Transverse colon (tissue), 4 donors: ENCODE results near the gene FAM135A. TPM values are rescaled to one million over a fixed set of nuclear protein-coding genes. Genes with fewer than 3 reads are reported as not detected.

Experiments used
- DNase-seq: peaks from one replicate; pipeline ENCODE4 v3.0.0-alpha.2; 2019
- H3K27ac ChIP-seq, 4 donors: fragments of 200-600 bp; sonication (generic); 2 replicates each; pipeline ENCODE4 v1.5.1; 2016 to 2018; ENCODE audit warnings: inconsistent platforms in 4 of 4
- H3K27me3 ChIP-seq: fragments of 200-600 bp; sonication (generic); 2 replicates; pipeline ENCODE4 v1.5.1; 2017; ENCODE audit warnings: inconsistent platforms
- H3K36me3 ChIP-seq, 4 donors: fragments of 200-600 bp; sonication (generic); 2 replicates each; pipeline ENCODE4 v1.5.1; 2017 to 2019; ENCODE audit warnings: inconsistent platforms in 4 of 4
- H3K4me1 ChIP-seq, 4 donors: fragments of 200-600 bp; sonication (generic); 2 replicates each; pipeline ENCODE4 v1.5.1; 2017 to 2020; ENCODE audit warnings: inconsistent platforms in 4 of 4
- H3K4me3 ChIP-seq, 4 donors: fragments of 200-600 bp; sonication (generic); 1 replicate in 1 of 4; 2 replicates in 3 of 4; pipeline versions ENCODE4 v1.5.1 to v1.6.1; 2017 to 2019; ENCODE audit warnings: inconsistent platforms in 4 of 4
- H3K9me3 ChIP-seq, 2 donors: fragments of 200-600 bp; sonication (generic); 2 replicates each; pipeline ENCODE4 v1.5.1; 2017 to 2019; ENCODE audit warnings: inconsistent platforms in 2 of 2
- CTCF ChIP-seq, 5 experiments: fragments of 200-600 bp in 3 of 5; fragments of 450-650 bp in 2 of 5; sonication (generic) in 3 of 5; IDR thresholded peaks; 1 replicate in 2 of 5; 2 replicates in 3 of 5; pipeline ENCODE4 v1.5.1; 2016 to 2017; ENCODE audit warnings: antibody characterized with exemption in 5 of 5, inconsistent platforms in 3 of 5, mild to moderate bottlenecking in 2 of 5, moderate library complexity in 1 of 5
- EP300 ChIP-seq: sonication (generic); formaldehyde crosslinking; IDR thresholded peaks from one replicate; pipeline ENCODE4 v1.6.1; 2017; ENCODE audit warnings: antibody characterized with exemption, low read depth
- POLR2A ChIP-seq: fragments of 450-650 bp; IDR thresholded peaks from one replicate; pipeline ENCODE4 v1.6.1; 2016; ENCODE audit warnings: antibody characterized with exemption, mild to moderate bottlenecking, moderate library complexity
- POLR2AphosphoS5 ChIP-seq, 3 donors: sonication (generic); formaldehyde crosslinking; IDR thresholded peaks; one replicate each; pipeline ENCODE4 v1.6.1; 2016; ENCODE audit warnings: antibody characterized with exemption in 3 of 3
- WGBS, 2 donors: methylation state at CpG; one replicate each; pipeline ENCODE4 v1.1.5; 2018; ENCODE audit warnings: low coverage in 1 of 2; 5-methylcytosine and 5-hydroxymethylcytosine counted together
- in situ Hi-C, 4 donors: fragments of 200-750 bp; cut with MboI; loops; one replicate each; pipeline versions ENCODE4 v1.15.0 to v1.15.1; 2017; ENCODE audit warnings: low sequenced_read_pairs in 3 of 4, low pct_ligation_motif_present in 1 of 4, low pct_unique_long_range_greater_than_20kb in 1 of 4
- intact Hi-C: fragments of 100-400 bp; cut with DNase I; formaldehyde crosslinking; loops from one replicate; pipeline ENCODE4 v1.15.1; 2023; ENCODE audit warnings: low total_unique reads
- total RNA-seq, 4 donors: library from RNA; depleted of rRNA; stranded (reverse); fragments of >200 nt; gene quantifications; one replicate each; pipeline ENCODE4 v1.1.0, GENCODE V29; 2016

The FAM135A gene
- total RNA-seq, result 100 to 1,000 TPM in 1 of 4 donors, 10 to 100 TPM in 3; 38.9 to 115 (median 65.7) TPM

- Histone ChIP-seq H3K27ac (peak within 1 kb of the TSS; percentile 90 to 94 (median 92)), H3K36me3 (no peaks in the 10 kb centered on the region), H3K4me3 (peak within 1 kb of the TSS; percentile 70 to 90 (median 80)), H3K9me3 (no peaks in the 10 kb centered on the region), H3K4me1 (peaks cover 11 to 48% (median 30%) of the 10 kb centered on the region in 4 donors), H3K27me3 (no peaks in the 10 kb centered on the region)
- 0 to 1% methylated on average over 5 to 72 of the region's 89 CpGs for WGBS, 2 donors
- no peak for TF ChIP-seq CTCF (IDR thresholded peaks at IDR 0.05)
- TF ChIP-seq EP300, result no peak
- peak; percentile 84 to 87 (median 85) for TF ChIP-seq POLR2AphosphoS5 (IDR thresholded peaks at IDR 0.05)
- peak; percentile 85 for TF ChIP-seq POLR2A
- peak; percentile 99 for DNase-seq
- intact Hi-C loops (no loop called here), in situ Hi-C loops (loop anchor here in 1 of 4 donors (25.0 kb wide), 1 partner anchor 249 kb away; the partner anchor contains the start of gene SMAP1)
Measured at GRCh38 chr6:70413114-70413991, at the start of gene FAM135A. FAM135A (plus strand) TSS chr6:70413508; CDS start chr6:70428343, 14,835 bp downstream.

GRCh38 chr6:70363741-70364493 is 49.4 kb upstream of the FAM135A start:
- Histone ChIP-seq H3K9me3 (no peaks in the 10 kb centered on the region), H3K36me3 (no peaks in the 10 kb centered on the region), H3K4me1 (no peaks in the 10 kb centered on the region), H3K27ac (no peak overlapping the region), H3K4me3 (no peak overlapping the region), H3K27me3 (no peaks in the 10 kb centered on the region)
- in situ Hi-C loops, result loop anchor here in 1 of 4 donors (10.0 kb wide), 1 partner anchor 149 kb away; no protein-coding TSS in a partner anchor
- intact Hi-C loops, result no loop called here
- WGBS, 2 donors, result 69 to 70% methylated on average over 3 to 11 of the region's 11 CpGs
- DNase-seq, result no peak
- TF ChIP-seq CTCF (IDR thresholded peaks at IDR 0.05), result no peak
- no peak for TF ChIP-seq POLR2AphosphoS5 (IDR thresholded peaks at IDR 0.05)
- TF ChIP-seq EP300, result no peak
- TF ChIP-seq POLR2A, result no peak

- no peak for TF ChIP-seq POLR2AphosphoS5 (IDR thresholded peaks at IDR 0.05)
- TF ChIP-seq POLR2A, result no peak
- no peak for TF ChIP-seq EP300
- peak; percentile 81 to 92 (median 87) for TF ChIP-seq CTCF (IDR thresholded peaks at IDR 0.05)
- 14 to 18% methylated on average over 5 of the region's 5 CpGs for WGBS, 2 donors
- Histone ChIP-seq H3K27ac (no peak overlapping the region), H3K4me3 (no peak overlapping the region), H3K9me3 (no peaks in the 10 kb centered on the region), H3K36me3 (no peaks in the 10 kb centered on the region), H3K27me3 (no peaks in the 10 kb centered on the region), H3K4me1 (peaks cover 0 to 12% (median 2%) of the 10 kb centered on the region in 4 donors)
- DNase-seq, result peak; percentile 75
- intact Hi-C loops, result no loop called here
- in situ Hi-C loops, result loop anchor here in 2 of 4 donors (5.0 to 10.0 kb wide), 2 partner anchors 62 to 155 kb away; no protein-coding TSS in a partner anchor
Measured at GRCh38 chr6:70369332-70369950, 43.9 kb upstream of the FAM135A start.
